Activated T-cell treated with anti-CD3 and anti-CD28 coated beads for 4 hours (primary cell): ENCODE measurements around the gene POLR2I.
"Not testable (repeated sequence)": the region's sequence is repeated elsewhere in the genome, so short reads cannot be mapped to it uniquely, and the experiment has no call there.

ENCODE experiments used
- DNase-seq: peaks from one replicate; pipeline ENCODE4 v3.0.0-alpha.2; 2020

Gene POLR2I

GRCh38 chr19:36114721-36115452 is at the start of gene POLR2I:
POLR2I (minus strand) TSS chr19:36114875; CDS start chr19:36114856, 19 bp downstream.
- peak; percentile 96 for DNase-seq

DNA sequence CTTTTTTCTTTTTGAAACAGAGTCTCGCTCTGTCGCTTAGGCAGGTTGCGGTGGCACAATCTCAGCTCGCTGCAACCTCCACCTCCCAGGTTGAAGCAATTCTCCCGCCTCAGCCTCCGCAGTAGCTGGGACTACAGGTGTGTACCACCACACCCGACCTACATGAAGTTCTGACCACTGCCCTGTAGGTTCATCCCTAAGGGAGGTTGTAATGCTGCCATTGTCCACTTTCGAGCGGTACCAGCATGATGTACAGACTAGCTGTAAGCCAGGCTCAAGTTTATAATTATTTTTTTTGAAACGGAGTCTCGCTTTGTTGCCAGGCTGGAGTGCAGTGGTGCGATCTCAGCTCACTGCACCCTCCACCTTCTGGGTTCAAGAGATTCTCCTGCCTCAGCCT is 49.1 kb upstream of the POLR2I start:
- no peak for DNase-seq

GRCh38 chr19:36160821-36161596 is 46.3 kb upstream of the POLR2I start:
- DNase-seq, result no peak

GRCh38 chr19:36153126-36153525 is 38.5 kb upstream of the POLR2I start:
- DNase-seq, result no peak

- no peak for DNase-seq
Observed at GRCh38 chr19:36152352-36153091, 37.8 kb upstream of the POLR2I start, which contains the start of gene COX7A1. COX7A1 (minus strand) TSS chr19:36152447; CDS start chr19:36152407, 40 bp downstream.

DNA sequence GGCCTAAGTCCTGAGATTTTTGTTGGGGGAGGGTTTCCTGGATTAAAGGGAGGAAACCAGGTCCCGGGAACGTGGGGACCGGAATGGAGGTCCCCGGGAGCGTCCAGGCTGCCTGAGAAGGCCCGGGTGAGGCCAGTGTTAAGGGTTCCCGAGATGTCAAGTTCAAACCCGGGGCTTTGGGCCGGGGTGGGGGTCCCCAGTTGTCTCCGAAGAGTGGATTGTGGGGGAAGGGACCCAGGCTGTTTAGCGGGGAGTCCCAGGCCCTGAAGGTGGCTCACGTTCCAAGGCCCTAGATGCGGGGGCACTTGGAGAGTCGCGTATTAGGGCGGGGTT is 37.3 kb upstream of the POLR2I start:
- DNase-seq, result no peak

GRCh38 chr19:36151144-36152018 is 36.7 kb upstream of the POLR2I start:
- no peak for DNase-seq

- DNase-seq, result no peak
Observed at GRCh38 chr19:36150586-36150985, 35.9 kb upstream of the POLR2I start.

GRCh38 chr19:36149673-36150406 is 35.2 kb upstream of the POLR2I start:
- DNase-seq, result no peak

DNA sequence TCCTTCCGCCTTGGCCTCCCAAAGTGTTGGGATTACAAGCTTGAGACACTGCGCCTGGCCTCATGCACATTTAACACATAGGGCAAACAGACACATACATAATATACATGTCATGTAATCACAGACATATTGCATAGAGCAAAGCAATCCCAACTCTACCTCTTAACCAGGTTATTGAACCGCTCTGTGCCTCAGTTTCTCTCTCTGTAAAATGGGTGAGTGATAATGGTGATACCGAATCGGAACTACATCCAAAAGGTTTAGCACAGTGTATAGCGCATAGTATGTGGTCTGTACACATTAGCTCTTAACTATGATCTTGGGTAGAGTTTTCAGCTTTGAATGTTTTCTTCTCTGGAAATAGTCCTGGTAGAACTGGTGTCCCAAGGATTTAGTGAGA is 29.9 kb upstream of the POLR2I start:
- DNase-seq, result no peak

DNA sequence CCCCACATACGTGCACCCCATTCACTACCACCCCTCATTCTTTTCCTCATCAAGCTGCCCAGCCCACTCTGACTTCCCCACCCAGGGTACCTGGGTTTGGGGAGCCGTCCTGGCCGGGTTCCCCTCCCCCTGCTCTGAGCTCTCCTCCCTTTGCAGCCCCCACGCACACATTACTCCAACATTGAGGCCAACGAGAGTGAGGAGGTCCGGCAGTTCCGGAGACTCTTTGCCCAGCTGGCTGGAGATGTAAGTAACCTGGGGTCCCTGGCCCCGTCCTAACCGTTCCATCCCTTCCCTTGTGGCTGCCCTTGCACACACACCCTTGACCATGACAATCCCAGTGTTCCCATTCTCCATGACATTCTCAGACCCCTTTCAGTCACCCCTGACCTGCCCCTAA is 27.8 kb upstream of the POLR2I start:
- DNase-seq, result no peak

DNA sequence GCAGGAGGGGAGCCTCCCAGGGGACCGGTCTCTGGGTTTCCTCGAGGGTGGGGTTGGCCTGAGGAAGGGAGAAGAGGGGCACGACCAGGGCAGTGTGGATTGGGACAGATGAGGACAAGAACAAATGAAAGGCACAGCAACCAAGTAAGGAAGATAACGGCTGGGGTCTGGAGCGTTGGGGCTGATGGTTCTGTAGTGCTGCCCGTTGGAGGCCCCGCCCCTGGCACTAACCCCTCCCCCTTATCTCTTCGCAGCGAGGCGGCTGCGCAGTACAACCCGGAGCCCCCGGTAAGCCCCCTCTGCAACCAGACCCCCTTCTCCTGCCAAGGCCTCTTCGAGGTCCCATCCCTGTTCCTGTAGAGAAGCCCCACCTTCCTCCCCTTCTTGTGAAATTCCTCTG is 27.4 kb upstream of the POLR2I start:
- no peak for DNase-seq

GRCh38 chr19:36141039-36141927 is 26.6 kb upstream of the POLR2I start:
- DNase-seq, result peak; percentile 95

- DNase-seq, result peak; percentile 9
Observed at GRCh38 chr19:36140304-36141038, 25.8 kb upstream of the POLR2I start.

DNA sequence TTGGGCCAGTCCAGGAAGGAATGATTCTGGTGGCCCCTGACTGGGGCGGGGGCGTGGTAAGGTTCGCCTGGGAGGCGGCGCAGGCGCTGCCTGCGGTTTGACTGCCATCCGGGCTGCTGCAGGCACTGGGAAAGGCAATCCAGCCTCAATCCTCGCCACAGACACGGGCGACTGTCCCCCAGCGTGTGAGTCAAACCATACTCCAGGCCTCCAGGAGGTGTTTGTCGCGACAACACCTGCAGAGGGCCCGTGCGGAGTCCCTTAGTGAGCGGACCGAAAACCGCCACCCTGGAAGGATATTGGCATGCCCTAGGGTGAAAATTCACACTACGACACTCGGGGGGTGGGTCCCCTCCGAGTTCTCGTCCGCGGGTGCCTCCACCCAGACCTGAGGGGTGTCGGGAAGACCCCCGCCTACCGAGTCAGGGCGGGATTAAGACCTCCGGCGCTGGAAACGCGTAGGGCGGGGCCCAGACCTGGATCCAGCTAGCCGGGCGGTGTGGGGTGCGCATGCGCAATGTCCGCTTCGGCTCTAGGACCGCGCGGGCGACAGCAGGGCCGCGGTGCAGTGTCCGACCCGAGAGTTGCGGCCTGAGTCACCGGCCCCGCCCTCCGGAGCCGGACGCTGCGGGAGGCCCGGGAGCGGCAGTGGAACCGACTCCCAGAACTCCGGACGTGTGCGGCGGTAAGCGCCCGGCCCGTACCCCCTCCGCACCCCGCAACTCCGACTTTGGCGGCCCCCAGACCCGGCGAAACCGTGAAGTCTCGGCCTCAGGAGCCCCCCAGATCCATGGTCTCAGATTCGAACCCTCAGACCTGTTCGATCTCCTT is 25.0 kb upstream of the POLR2I start, which contains the start of gene CAPNS1:
Gene CAPNS1 (plus strand): TSS at position 594 of the 831 bp plus-strand sequence. CDS start 946 bp downstream, outside the sequence.
- DNase-seq, result peak; percentile 79

DNA sequence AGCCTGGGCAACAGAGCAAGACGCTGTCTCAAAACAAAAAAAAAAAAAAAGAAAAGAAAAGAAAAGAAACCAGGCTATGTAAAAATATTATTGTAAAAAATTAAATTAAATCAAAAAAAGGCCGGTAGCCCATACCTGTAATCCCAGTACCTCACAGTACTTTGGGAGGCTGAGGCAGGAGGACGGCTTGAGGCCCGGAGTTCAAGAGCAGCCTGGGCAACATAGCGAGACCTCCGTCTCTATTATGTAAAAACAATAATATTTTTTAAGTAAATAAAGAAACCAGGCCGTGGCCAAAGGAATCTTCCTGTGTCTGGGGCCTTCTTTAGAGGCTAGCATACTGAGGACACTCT is 24.4 kb upstream of the POLR2I start:
- DNase-seq, result no peak

DNA sequence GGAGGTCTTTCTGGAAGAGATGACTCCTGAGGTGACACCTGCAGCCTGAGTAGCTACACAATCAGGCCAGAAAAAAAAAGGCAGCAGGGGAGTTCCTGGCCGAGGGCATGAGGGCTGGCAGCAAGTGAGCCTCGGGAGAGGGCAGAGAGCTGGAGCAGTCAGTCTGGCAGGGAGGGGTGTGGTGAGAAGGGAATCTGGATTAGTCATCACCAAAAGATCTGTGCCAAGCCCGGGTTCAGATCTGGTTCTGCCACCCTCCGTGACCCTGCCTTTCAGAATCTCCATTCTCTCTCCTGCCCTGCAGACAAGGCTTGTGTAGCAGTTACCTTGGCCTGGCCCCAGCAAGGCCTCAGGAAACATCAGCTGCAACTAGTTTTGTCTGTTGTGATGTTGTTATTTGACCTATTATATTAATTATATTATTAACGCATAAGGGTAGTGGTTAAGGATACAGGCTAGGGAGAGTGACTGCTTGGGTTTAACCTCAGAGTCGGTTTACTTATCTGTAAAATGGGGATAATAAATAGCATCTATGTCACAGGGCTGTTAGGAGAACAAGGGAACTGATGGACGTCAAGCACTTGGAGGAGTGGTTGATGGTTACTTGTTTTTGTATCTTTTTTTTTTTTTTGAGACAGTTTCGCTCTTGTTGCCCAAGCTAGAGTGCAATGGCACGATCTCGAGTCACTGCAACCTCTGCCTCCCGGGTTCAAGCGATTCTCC is 22.4 kb upstream of the POLR2I start:
- no peak for DNase-seq

DNA sequence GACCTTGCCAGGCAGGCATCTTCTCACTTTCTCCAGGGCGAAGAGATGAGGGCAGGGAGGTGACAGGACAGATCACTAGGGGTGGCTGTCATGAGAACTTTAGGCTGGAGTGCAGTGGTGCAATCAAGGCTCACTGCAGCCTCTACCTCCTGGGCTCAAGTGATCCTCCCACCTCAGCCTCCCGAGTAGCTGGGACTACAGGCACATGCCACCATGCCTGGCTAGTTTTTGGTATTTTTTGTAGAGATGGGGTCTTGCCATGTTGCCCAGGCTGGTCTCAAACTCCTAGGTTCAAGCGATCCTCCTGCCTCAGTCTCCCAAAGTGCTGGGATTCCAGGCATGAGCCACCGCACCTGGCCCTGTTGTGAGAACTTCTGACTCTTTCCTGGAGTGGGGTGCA is 20.2 kb upstream of the POLR2I start:
- DNase-seq, result not testable (repeated sequence)
